GM21515 (cell line): ENCODE results near the gene SPATS1.
A peak's percentile ranks its signal among the peaks of the same experiment; 100 is the strongest.
"Not testable (repeated sequence)": the region's sequence is repeated elsewhere in the genome, so short reads cannot be mapped to it uniquely, and the experiment has no call there.

Source experiments
- ATAC-seq: cut with Tn5 transposase; IDR thresholded peaks from one replicate; pipeline ENCODE4 v1.9.1; 2021; ENCODE audit not compliant: unreplicated experiment

The SPATS1 gene

GRCh38 chr6:44311304-44311703, 31.1 kb upstream of the SPATS1 start:
- no peak for ATAC-seq

DNA sequence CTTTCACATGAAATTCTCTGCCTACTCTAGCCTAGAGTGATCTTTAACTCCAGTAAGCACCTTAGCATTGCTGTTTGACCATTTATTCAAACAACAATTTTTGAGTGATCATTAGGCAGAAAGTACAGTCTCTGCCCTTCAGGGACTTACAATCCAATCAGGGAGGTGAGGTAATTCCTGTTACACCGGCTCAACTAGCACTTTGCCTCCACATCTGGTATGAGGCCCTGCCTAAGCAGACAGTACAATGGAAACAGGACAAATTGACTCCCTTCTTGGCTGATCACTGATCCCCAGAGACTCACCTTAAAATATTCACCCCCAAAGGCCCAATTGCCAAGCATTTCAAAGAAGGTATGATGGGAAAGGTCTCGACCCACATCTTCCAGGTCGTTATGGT, 30.7 kb upstream of the SPATS1 start:
- no peak for ATAC-seq

GRCh38 chr6:44312901-44313788, 29.3 kb upstream of the SPATS1 start, which contains the start of gene AARS2:
AARS2 (minus strand) TSS chr6:44313347; CDS start chr6:44313323, 24 bp downstream.
- peak; percentile 91 for ATAC-seq

DNA sequence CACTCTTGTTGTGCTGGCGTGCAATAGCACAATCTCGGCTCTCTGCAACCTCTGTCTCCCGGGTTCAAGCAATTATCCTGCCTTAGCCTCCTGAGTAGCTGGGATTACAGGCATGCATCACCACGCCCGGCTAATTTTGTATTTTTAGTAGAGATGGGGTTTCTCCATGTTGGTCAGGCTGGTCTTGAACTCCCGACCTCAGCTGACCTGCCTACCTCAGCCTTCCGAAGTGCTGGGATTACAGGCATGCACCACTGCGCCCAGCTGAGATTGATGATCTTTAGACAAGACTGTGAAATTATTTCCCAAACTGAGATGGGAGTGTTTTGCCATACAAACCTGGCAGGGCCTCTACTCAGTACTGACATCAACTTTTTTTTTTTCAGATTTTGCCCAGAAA, 27.8 kb upstream of the SPATS1 start:
- ATAC-seq, result not testable (repeated sequence)

- no peak for ATAC-seq
Observed at GRCh38 chr6:44315516-44315915, 26.9 kb upstream of the SPATS1 start.

- ATAC-seq, result no peak
Observed at GRCh38 chr6:44315951-44316350, 26.5 kb upstream of the SPATS1 start.

GRCh38 chr6:44316481-44316880, 26.0 kb upstream of the SPATS1 start:
- ATAC-seq, result no peak

GRCh38 chr6:44317136-44317631, 25.3 kb upstream of the SPATS1 start:
- not testable (repeated sequence) for ATAC-seq

- ATAC-seq, result no peak
Observed at GRCh38 chr6:44321210-44321609, 21.2 kb upstream of the SPATS1 start.

DNA sequence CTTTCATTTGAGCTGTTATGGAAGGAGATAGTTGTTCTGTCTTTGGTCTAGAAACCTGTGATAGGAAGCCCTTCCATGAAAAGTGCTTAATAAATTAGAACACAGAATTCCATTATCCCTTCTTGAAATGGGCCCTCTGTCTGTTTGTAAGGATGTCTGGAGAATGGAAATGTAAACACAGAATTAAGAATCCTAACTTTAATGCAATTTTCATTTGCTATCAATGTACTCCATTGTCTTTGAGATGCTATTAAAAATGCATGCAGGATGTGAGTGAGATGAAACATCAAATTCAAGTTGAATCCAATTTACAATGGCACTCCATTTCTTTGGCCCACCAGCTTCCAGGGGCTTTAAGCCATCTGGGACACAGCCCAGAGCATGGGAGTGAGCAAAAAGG, 15.4 kb upstream of the SPATS1 start:
- ATAC-seq, result no peak

DNA sequence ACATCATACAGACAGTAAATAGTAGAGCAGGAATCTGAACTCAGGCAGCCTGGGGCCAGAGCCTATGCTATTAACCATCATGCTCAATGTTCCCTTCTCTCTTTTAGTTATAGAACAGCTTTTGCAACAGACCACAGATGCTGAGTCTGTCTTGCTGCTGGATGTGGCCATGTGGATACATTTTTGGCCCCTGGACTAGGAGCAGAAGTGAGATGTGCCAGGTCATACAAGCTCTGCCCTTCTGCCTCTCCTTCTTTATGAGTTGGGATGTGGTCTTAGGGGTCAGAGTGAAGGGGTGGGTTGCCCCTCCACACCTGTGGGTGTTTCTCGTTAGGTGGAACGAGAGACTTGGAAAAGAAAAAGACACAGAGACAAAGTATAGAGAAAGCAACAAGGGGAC, 14.7 kb upstream of the SPATS1 start:
- no peak for ATAC-seq

DNA sequence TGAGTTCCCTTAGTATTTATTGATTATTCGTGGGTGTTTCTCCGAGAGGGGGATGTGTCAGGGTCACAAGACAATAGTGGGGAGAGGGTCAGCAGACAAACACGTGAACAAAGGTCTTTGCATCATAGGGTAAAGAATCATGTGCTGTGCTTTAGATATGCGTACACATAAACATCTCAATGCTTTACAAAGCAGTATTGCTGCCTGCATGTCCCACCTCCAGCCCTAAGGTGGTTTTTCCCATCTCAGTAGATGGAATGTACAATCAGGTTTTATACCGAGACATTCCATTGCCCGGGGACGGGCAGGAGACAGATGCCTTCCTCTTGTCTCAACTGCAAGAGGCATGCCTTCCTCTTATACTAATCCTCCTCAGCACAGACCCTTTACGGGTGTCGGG, 14.2 kb upstream of the SPATS1 start:
- not testable (repeated sequence) for ATAC-seq

GRCh38 chr6:44329858-44330257, 12.6 kb upstream of the SPATS1 start:
- no peak for ATAC-seq

DNA sequence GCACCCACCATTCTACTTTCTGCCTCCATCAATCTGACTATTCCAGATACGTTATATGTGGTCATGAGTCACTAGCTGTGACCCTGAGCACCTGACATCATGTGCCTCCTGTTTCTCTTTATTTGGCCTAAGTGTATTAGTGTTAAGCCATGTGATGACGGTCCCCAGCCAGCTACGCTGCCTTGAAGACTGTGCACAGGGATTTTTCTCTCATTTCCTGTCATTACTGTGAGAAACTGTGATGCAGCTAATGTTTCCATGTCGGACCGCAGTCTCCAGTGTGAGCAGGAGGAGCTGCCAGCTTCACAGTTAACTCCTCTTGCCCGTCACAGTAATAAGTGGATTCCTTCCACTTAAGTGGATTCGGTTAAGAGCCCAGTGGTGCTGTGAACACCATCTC, 9.9 kb upstream of the SPATS1 start:
- no peak for ATAC-seq

- ATAC-seq, result no peak
Observed at GRCh38 chr6:44333273-44333919, 9.1 kb upstream of the SPATS1 start.

GRCh38 chr6:44333942-44334341, 8.5 kb upstream of the SPATS1 start:
- no peak for ATAC-seq

- no peak for ATAC-seq
Observed at GRCh38 chr6:44335631-44336030, 6.8 kb upstream of the SPATS1 start.

- ATAC-seq, result no peak
Observed at GRCh38 chr6:44338228-44339122, 4.0 kb upstream of the SPATS1 start.

DNA sequence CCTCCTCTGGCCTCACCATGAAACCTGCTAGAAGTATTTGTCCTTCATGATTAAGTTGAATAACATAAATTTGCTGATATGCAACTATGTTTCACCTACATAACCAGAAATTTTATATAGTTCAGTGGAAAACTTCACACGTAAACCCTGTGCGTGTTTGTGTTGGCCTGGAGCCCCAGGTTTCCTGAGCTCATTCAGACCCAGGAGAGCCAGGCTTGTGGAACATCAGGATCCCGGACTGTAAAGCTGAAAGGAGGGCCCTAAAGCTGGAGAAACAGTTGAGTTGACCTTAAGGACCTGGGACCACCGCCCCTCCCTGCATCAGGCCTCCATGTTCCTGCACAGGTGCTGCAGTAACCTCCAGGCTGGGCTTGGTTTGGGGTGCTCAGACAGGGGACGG, 3.1 kb upstream of the SPATS1 start:
- no peak for ATAC-seq

- no peak for ATAC-seq
Observed at GRCh38 chr6:44339763-44340625, 2.5 kb upstream of the SPATS1 start.
